Jurkat, Clone E6-1 (cell line): Measurements from ENCODE around the gene FBRSL1.
"Not testable (repeated sequence)": the region's sequence is repeated elsewhere in the genome, so short reads cannot be mapped to it uniquely, and the experiment has no call there.

Source experiments
- DNase-seq: peaks from one replicate; pipeline ENCODE4 v3.0.0-alpha.2; 2011; ENCODE audit warnings: low read depth, low spot score
- H3K4me3 ChIP-seq: 2 replicates; pipeline ENCODE4 v1.5.1; 2011; ENCODE audit warnings: mild to moderate bottlenecking, low read length, control low read depth, moderate library complexity

The FBRSL1 gene

GRCh38 chr12:132466241-132467201 is 23.4 kb upstream of the FBRSL1 start:
- H3K4me3 ChIP-seq: no peak overlapping the region
- DNase-seq: no peak

- H3K4me3 ChIP-seq: no peak overlapping the region
- no peak for DNase-seq
These were observed 22.4 kb upstream of the FBRSL1 start for GRCh38 chr12:132467511-132467910.

- H3K4me3 ChIP-seq: no peak overlapping the region
- DNase-seq: no peak
These were observed 20.5 kb upstream of the FBRSL1 start for GRCh38 chr12:132469423-132469822.

GRCh38 chr12:132470397-132470796 is 19.6 kb upstream of the FBRSL1 start:
- DNase-seq: no peak

GRCh38 chr12:132471011-132471857 is 18.7 kb upstream of the FBRSL1 start:
- no peak for DNase-seq
- no peak overlapping the region for H3K4me3 ChIP-seq

More at GRCh38 chr12:132470397-132470796, 19.6 kb upstream of the FBRSL1 start:
- no peak overlapping the region for H3K4me3 ChIP-seq

- no peak for DNase-seq
- no peak overlapping the region for H3K4me3 ChIP-seq
These were observed 18.1 kb upstream of the FBRSL1 start for GRCh38 chr12:132471858-132472255.

- DNase-seq: no peak
- H3K4me3 ChIP-seq: no peak overlapping the region
These were observed 17.6 kb upstream of the FBRSL1 start for GRCh38 chr12:132472386-132472785.

GRCh38 chr12:132474237-132474741 is 15.7 kb upstream of the FBRSL1 start:
- H3K4me3 ChIP-seq: no peak overlapping the region
- DNase-seq: no peak

- H3K4me3 ChIP-seq, DNase-seq: not testable (repeated sequence)
These were observed 15.1 kb upstream of the FBRSL1 start for GRCh38 chr12:132474799-132475303.

GRCh38 chr12:132475304-132476037 is 14.5 kb upstream of the FBRSL1 start:
- peak; percentile 67 for DNase-seq
- peak overlapping the region; percentile 27 for H3K4me3 ChIP-seq

GRCh38 chr12:132476038-132476414 is 13.9 kb upstream of the FBRSL1 start:
- no peak for DNase-seq
- H3K4me3 ChIP-seq: no peak overlapping the region

GRCh38 chr12:132476421-132476820 is 13.5 kb upstream of the FBRSL1 start:
- DNase-seq: no peak
- H3K4me3 ChIP-seq: no peak overlapping the region

GRCh38 chr12:132477017-132477702 is 12.8 kb upstream of the FBRSL1 start:
- no peak for DNase-seq
- no peak overlapping the region for H3K4me3 ChIP-seq

GRCh38 chr12:132477703-132478432 is 12.1 kb upstream of the FBRSL1 start:
- DNase-seq: no peak
- H3K4me3 ChIP-seq: no peak overlapping the region

- no peak overlapping the region for H3K4me3 ChIP-seq
- no peak for DNase-seq
These were observed 11.5 kb upstream of the FBRSL1 start for GRCh38 chr12:132478433-132478803.

GRCh38 chr12:132478845-132479244 is 11.1 kb upstream of the FBRSL1 start:
- no peak for DNase-seq
- no peak overlapping the region for H3K4me3 ChIP-seq

- no peak for DNase-seq
- no peak overlapping the region for H3K4me3 ChIP-seq
These were observed 10.7 kb upstream of the FBRSL1 start for GRCh38 chr12:132479291-132479690.
